22Rv1 (cell line): Measurements from ENCODE around the gene CNPY3.

ENCODE experiments used
- ZFX ChIP-seq: fragments of 450-650 bp; IDR thresholded peaks from 2 replicates; pipeline ENCODE4 v1.6.1; 2017; ENCODE audit warnings: antibody characterized with exemption, borderline replicate concordance
- TF ChIP-seq, protein P1 (sequence below): fragments of 450-650 bp; IDR thresholded peaks from 2 replicates; pipeline ENCODE4 v1.5.1; 2017; ENCODE audit warnings: mild to moderate bottlenecking

GRCh38 chr6:42936398-42936797, 7.1 kb downstream of the CNPY3 start:
- TF ChIP-seq, protein P1, sequence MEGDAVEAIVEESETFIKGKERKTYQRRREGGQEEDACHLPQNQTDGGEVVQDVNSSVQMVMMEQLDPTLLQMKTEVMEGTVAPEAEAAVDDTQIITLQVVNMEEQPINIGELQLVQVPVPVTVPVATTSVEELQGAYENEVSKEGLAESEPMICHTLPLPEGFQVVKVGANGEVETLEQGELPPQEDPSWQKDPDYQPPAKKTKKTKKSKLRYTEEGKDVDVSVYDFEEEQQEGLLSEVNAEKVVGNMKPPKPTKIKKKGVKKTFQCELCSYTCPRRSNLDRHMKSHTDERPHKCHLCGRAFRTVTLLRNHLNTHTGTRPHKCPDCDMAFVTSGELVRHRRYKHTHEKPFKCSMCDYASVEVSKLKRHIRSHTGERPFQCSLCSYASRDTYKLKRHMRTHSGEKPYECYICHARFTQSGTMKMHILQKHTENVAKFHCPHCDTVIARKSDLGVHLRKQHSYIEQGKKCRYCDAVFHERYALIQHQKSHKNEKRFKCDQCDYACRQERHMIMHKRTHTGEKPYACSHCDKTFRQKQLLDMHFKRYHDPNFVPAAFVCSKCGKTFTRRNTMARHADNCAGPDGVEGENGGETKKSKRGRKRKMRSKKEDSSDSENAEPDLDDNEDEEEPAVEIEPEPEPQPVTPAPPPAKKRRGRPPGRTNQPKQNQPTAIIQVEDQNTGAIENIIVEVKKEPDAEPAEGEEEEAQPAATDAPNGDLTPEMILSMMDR = no peak
- TF ChIP-seq ZFX = no peak
